GM18499 (cell line): ENCODE results near the gene ANTXR1.

Experiments used
- ATAC-seq: cut with Tn5 transposase; IDR thresholded peaks from one replicate; pipeline ENCODE4 v1.9.1; 2021; ENCODE audit warnings: moderate number of reproducible peaks; ENCODE audit not compliant: insufficient read depth, unreplicated experiment

The ANTXR1 gene

GRCh38 chr2:69195706-69196105, 182.7 kb downstream of the ANTXR1 start:
- no peak for ATAC-seq

GRCh38 chr2:69196327-69197117, 183.5 kb downstream of the ANTXR1 start:
- no peak for ATAC-seq

- no peak for ATAC-seq
These were observed 187.1 kb downstream of the ANTXR1 start for GRCh38 chr2:69200107-69200520.

- no peak for ATAC-seq
These were observed 188.3 kb downstream of the ANTXR1 start for GRCh38 chr2:69201259-69201658.

GRCh38 chr2:69202327-69202726, 189.3 kb downstream of the ANTXR1 start:
- no peak for ATAC-seq

- ATAC-seq = no peak
These were observed 190.4 kb downstream of the ANTXR1 start for GRCh38 chr2:69203166-69203985.

GRCh38 chr2:69204654-69205053, 191.7 kb downstream of the ANTXR1 start:
- no peak for ATAC-seq

- ATAC-seq = no peak
These were observed 192.1 kb downstream of the ANTXR1 start for GRCh38 chr2:69205076-69205475.

GRCh38 chr2:69205491-69205890, 192.5 kb downstream of the ANTXR1 start:
- no peak for ATAC-seq

GRCh38 chr2:69208023-69208595, 195.1 kb downstream of the ANTXR1 start:
- ATAC-seq = no peak

- ATAC-seq = no peak
These were observed 196.5 kb downstream of the ANTXR1 start for GRCh38 chr2:69209482-69209881.

GRCh38 chr2:69210385-69210784, 197.4 kb downstream of the ANTXR1 start:
- no peak for ATAC-seq

- ATAC-seq = no peak
These were observed 198.1 kb downstream of the ANTXR1 start for GRCh38 chr2:69211048-69211447.

GRCh38 chr2:69211686-69212085, 198.7 kb downstream of the ANTXR1 start:
- no peak for ATAC-seq

- ATAC-seq = no peak
These were observed 199.5 kb downstream of the ANTXR1 start for GRCh38 chr2:69212238-69213028.

GRCh38 chr2:69213201-69213600, 200.2 kb downstream of the ANTXR1 start:
- ATAC-seq = no peak

- no peak for ATAC-seq
These were observed 200.8 kb downstream of the ANTXR1 start for GRCh38 chr2:69213782-69214181.

- ATAC-seq = no peak
These were observed 201.9 kb downstream of the ANTXR1 start for GRCh38 chr2:69214898-69215297.

- ATAC-seq = no peak
These were observed 203.8 kb downstream of the ANTXR1 start for GRCh38 chr2:69216535-69217332.
